SK-N-MC (cell line): ENCODE results near the gene RNF150.

Experiments used
- EZH2 ChIP-seq: fragments of 200-600 bp; sonication (generic); IDR thresholded peaks from one replicate; pipeline ENCODE4 v1.6.1; 2017; ENCODE audit warnings: antibody characterized with exemption
- POLR2AphosphoS5 ChIP-seq: IDR thresholded peaks from 2 replicates; pipeline ENCODE4 v1.6.1; 2012; ENCODE audit warnings: mild to moderate bottlenecking, low read depth, low read length, borderline replicate concordance

DNA sequence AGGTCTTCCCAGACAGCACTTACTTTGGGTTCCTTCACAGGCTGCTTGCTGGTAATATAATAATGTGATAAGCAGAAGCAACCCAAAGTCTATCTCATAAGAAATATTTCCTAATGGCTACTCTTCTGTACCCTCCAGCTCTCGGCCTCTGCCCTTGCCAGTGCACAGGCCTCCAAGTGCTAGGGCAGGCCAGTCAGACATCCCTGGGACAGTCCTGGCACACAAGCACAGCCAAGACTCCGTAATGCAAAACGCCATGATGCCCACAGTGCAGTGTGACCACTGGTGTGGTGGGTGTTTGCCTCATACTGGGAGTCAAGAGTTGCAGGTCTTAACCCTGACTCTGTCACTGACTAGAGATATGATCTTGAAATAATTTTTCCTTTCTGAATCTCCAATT is 35.1 kb downstream of the RNF150 start:
- TF ChIP-seq POLR2AphosphoS5 (no peak), EZH2 (no peak)
